Sigmoid colon (tissue), 4 donors: Measurements from ENCODE around the gene C2orf81.
A peak's percentile ranks its signal among the peaks of the same experiment; 100 is the strongest.

Experiments
- CTCF ChIP-seq, 4 experiments: fragments of 450-650 bp in 3 of 4; fragments of 200-600 bp in 1 of 4; IDR thresholded peaks; one replicate each; pipeline ENCODE4 v1.5.1; 2016 to 2019; ENCODE audit warnings: antibody characterized with exemption in 4 of 4, mild to moderate bottlenecking in 3 of 4, moderate library complexity in 2 of 4
- EP300 ChIP-seq, 4 donors: sonication (generic); formaldehyde crosslinking; IDR thresholded peaks; one replicate each; pipeline ENCODE4 v1.6.1; 2017; ENCODE audit warnings: antibody characterized with exemption in 4 of 4
- POLR2A ChIP-seq, 2 donors: fragments of 450-650 bp; IDR thresholded peaks; one replicate each; pipeline ENCODE4 v1.6.1; 2016; ENCODE audit warnings: antibody characterized with exemption in 2 of 2, mild to moderate bottlenecking in 2 of 2, moderate library complexity in 2 of 2
- POLR2AphosphoS5 ChIP-seq, 4 donors: sonication (generic); formaldehyde crosslinking; IDR thresholded peaks; one replicate each; pipeline ENCODE4 v1.6.1; 2017; ENCODE audit warnings: antibody characterized with exemption in 4 of 4

GRCh38 chr2:74424139-74424992 is 2.9 kb upstream of the C2orf81 start:
- TF ChIP-seq CTCF (IDR thresholded peaks at IDR 0.05) (no peak), POLR2A (IDR thresholded peaks at IDR 0.05) (no peak), EP300 (IDR thresholded peaks at IDR 0.05) (no peak), POLR2AphosphoS5 (IDR thresholded peaks at IDR 0.05) (peak in 2 of 4 donors; percentile 11 to 12)
